Effector memory CD4-positive, alpha-beta T cell (primary cell): Measurements from ENCODE around the gene IL1RL1.

ENCODE experiments used
- DNase-seq, 3 donors: peaks; one replicate each; pipeline ENCODE4 v3.0.0-alpha.2; 2020
- H3K27ac ChIP-seq: 2 replicates; pipeline ENCODE4 v1.7.0; 2013; ENCODE audit warnings: mild to moderate bottlenecking, low read length, moderate library complexity; ENCODE audit not compliant: insufficient read depth, poor library complexity, severe bottlenecking
- H3K27me3 ChIP-seq: replicated peaks from 2 replicates; pipeline ENCODE4 v1.7.0; 2013; ENCODE audit warnings: mild to moderate bottlenecking, low read length; ENCODE audit not compliant: insufficient read depth, control insufficient read depth, poor library complexity, severe bottlenecking
- H3K36me3 ChIP-seq: 2 replicates; pipeline ENCODE4 v1.7.0; 2013; ENCODE audit warnings: mild to moderate bottlenecking, low read length, moderate library complexity; ENCODE audit not compliant: control insufficient read depth, insufficient read depth
- H3K4me1 ChIP-seq: 2 replicates; pipeline ENCODE4 v1.7.0; 2013; ENCODE audit warnings: low read length, mild to moderate bottlenecking; ENCODE audit not compliant: control insufficient read depth, insufficient read depth, poor library complexity, severe bottlenecking
- H3K4me3 ChIP-seq: 2 replicates; pipeline ENCODE4 v1.7.0; 2013; ENCODE audit warnings: low read length, low read depth, mild to moderate bottlenecking; ENCODE audit not compliant: insufficient read depth, poor library complexity, severe bottlenecking
- H3K9me3 ChIP-seq: 2 replicates; pipeline ENCODE4 v1.7.0; 2013; ENCODE audit warnings: mild to moderate bottlenecking, low read length, moderate library complexity; ENCODE audit not compliant: control insufficient read depth

Gene IL1RL1

DNA sequence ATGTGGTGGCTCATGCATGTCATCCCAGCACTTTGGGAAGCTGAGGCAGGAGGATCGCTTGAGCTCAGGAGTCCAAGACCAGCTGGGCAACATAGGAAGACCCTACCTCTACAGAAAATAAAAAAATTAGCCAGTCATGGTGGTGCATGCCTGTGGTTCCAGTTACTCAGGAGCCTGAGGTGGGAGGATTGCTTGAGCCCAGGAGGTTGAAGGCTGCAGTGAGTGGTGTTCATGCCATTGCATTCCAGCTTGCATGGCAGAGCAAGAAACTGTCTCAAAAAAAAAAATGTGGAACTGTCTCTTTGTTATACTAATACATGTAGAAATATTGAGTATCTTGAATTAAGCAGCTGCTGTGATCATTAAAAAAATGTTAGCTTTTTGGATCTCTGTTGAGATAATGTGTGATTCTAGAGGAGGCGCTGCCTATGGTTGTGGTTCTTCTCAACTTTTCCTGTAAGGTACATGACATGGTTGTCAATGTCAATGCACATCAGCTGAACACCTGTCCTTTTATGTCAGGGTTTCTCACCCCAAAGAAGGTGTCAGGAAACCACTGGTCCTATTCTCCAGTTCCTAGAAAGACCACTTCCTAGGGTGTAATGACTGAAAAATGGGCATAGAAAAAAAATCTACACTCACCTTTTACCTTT lies 34.7 kb upstream of the IL1RL1 start:
- no peak for DNase-seq
- Histone ChIP-seq H3K36me3 (no peaks in the 10 kb centered on the region), H3K27ac (no peak overlapping the region)

DNA sequence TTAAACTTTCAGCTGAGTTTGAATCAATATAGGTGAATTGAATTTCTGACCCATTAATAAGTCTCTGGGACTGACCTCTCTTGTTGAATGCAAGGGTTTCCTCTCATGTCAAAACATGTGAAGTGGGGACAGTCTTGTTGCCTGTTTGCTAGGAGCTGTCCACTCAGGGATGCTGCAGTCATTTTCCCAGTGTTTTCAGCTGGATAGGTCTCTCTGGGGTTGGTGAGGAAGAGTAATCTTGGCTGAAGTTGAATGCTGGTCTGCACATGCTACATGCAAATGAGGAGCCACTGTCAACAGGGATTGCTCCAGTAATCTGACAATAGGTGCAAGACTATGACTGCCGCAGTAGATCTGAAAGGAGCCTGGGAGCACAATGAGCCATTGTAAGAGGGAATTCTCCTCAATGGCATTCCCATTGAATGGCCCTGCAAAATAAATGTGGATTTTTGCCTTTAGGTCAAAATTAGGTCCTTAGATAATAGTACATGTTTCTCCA lies 34.1 kb upstream of the IL1RL1 start:
- no peak for DNase-seq
- no peak overlapping the region for H3K4me3 ChIP-seq
- no peaks in the 10 kb centered on the region for H3K27me3 ChIP-seq
- no peak overlapping the region for H3K27ac ChIP-seq
- no peaks in the 10 kb centered on the region for H3K36me3 ChIP-seq
- H3K4me1 ChIP-seq = peaks cover 8% of the 10 kb centered on the region
- no peaks in the 10 kb centered on the region for H3K9me3 ChIP-seq

More for the DNA sequence above, 34.7 kb upstream of the IL1RL1 start:
- H3K27me3 ChIP-seq = no peaks in the 10 kb centered on the region
- H3K4me3 ChIP-seq = no peak overlapping the region
- peaks cover 8% of the 10 kb centered on the region for H3K4me1 ChIP-seq
- no peaks in the 10 kb centered on the region for H3K9me3 ChIP-seq

DNA sequence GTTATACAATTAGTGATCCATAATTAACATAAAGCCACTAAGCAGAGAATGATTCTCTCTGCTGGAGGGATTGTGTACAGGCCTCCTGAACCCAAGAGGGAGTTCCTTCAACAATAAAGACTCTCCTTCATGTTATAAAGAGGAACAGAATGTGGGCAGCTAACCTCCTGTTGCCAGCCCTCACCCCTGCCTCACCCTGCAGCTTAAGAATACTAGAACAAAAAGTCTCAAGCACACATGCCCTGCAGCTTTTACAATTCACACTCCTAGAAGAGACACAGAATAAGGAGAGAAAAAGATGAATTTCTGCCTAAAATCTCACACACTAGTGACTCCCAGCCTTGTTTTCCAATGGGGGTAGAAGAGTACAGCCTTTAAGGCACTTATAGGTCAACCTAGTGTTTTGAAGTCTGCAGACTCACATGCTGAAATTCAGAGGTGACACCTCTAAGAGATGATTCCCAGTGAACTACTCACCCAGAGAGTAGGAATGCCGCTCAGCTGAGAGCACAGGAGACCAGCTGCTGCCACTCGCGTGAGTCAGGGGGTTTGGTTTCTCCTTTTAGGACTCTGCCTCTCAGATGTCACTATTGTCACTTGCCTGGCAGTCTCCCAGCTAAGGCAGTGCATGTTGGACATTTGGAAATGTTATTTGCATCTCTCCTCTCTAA lies 32.5 kb upstream of the IL1RL1 start:
- no peak for DNase-seq
- Histone ChIP-seq H3K4me1 (peaks cover 8% of the 10 kb centered on the region), H3K9me3 (no peaks in the 10 kb centered on the region), H3K4me3 (no peak overlapping the region), H3K27ac (no peak overlapping the region), H3K36me3 (no peaks in the 10 kb centered on the region), H3K27me3 (no peaks in the 10 kb centered on the region)

DNA sequence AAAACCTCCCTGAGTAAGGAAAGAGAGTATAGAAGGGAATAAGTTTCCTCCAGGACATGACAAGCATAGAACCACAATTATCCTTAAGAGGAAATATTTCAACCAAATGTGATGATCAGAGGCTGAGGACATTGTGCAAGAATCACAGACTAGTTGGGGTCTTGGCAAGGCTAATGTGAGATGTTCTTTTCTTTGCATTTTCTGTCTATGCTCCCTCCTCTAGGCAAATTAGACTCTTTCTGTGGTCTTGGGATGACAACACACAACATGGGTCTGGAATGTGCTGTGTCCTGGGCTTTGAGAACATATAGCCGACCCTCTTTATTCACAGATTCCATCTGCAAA lies 32.0 kb upstream of the IL1RL1 start:
- H3K27me3 ChIP-seq = no peaks in the 10 kb centered on the region
- no peak overlapping the region for H3K4me3 ChIP-seq
- DNase-seq = no peak
- H3K9me3 ChIP-seq = no peaks in the 10 kb centered on the region
- H3K36me3 ChIP-seq = no peaks in the 10 kb centered on the region
- no peak overlapping the region for H3K27ac ChIP-seq
- H3K4me1 ChIP-seq = peaks cover 8% of the 10 kb centered on the region

DNA sequence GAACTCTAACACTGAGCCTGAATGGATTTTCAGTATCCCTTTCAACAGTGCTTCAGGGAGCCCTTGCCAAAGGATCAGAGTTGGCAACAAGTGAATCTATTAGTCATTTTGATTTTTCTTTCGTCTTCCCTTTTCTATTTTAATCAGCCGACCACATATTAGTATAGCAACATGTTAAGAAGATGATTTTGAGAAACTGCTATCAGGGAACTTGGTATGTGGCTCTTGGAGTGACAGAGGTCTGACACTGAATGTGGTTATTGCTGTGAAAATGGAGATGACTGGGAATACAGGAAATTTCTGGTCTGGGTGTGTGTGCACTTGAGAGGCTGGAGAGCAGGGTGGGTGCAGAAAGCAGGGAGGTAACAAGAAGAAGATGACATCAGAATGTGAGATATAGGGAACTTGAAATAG lies 28.7 kb upstream of the IL1RL1 start:
- Histone ChIP-seq H3K4me1 (no peaks in the 10 kb centered on the region), H3K27me3 (no peaks in the 10 kb centered on the region), H3K4me3 (no peak overlapping the region), H3K9me3 (no peaks in the 10 kb centered on the region), H3K36me3 (no peaks in the 10 kb centered on the region), H3K27ac (no peak overlapping the region)
- no peak for DNase-seq

DNA sequence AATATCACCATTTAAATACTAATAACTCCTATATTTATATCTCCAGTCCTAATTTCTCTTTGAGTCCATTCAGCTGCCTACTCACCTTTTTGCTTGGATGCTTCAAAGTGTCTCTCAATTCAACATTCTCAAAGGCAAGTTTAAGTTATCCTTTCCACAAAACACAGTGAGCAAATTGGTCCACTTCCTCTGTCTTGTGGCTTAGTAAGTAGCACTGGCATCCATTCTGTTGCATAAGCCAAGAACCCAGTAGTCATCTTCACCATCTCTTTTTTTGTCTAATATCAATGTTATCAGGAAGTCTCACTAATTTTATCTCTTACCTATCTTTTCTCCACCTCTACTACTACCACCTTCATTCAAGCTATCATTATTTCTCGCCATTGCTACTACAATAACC lies 27.4 kb upstream of the IL1RL1 start:
- Histone ChIP-seq H3K4me3 (no peak overlapping the region), H3K27me3 (no peaks in the 10 kb centered on the region), H3K36me3 (no peaks in the 10 kb centered on the region), H3K27ac (no peak overlapping the region), H3K9me3 (no peaks in the 10 kb centered on the region), H3K4me1 (no peaks in the 10 kb centered on the region)
- DNase-seq = no peak

DNA sequence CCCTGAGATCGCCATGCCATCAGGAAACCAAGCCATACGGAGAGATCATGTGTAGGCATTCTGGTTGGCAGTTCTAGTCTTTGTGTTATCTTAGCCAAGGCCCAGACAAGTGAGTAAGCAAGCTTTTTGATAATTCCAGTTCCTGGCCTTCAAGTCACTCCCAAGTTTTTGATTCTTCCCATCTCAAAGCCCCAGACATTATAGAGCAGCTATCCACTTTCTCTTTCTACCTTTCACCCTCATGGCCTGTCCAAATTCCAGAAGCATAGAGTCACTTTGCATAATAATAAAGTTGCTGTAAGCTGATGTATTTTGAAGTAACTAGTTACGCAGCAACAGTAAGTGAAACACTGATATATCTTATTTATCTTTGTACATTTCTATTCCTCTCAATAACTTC lies 26.8 kb upstream of the IL1RL1 start:
- H3K27ac ChIP-seq = no peak overlapping the region
- H3K27me3 ChIP-seq = no peaks in the 10 kb centered on the region
- no peak overlapping the region for H3K4me3 ChIP-seq
- no peak for DNase-seq
- no peaks in the 10 kb centered on the region for H3K4me1 ChIP-seq
- H3K9me3 ChIP-seq = no peaks in the 10 kb centered on the region
- no peaks in the 10 kb centered on the region for H3K36me3 ChIP-seq

DNA sequence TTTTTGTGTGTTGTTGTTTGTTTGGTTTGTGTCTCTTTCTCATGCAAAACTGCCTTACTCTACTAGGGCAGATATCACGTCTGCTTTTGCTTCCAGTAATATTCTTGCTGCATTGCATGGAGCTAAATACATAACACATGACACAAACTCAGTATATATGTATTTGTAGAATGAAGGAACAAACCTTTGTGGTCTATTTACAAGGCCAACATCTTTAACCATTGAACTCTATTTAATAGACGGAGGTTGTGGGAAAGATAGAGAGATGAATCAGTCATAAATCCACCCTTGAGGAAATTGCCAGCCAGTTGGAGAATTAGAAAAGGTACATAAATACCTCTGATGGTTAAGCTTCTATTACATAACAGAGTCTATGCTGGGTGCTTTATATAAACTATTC lies 26.0 kb upstream of the IL1RL1 start:
- Histone ChIP-seq H3K36me3 (no peaks in the 10 kb centered on the region), H3K4me1 (no peaks in the 10 kb centered on the region), H3K9me3 (no peaks in the 10 kb centered on the region), H3K27me3 (no peaks in the 10 kb centered on the region), H3K27ac (no peak overlapping the region), H3K4me3 (no peak overlapping the region)
- no peak for DNase-seq

DNA sequence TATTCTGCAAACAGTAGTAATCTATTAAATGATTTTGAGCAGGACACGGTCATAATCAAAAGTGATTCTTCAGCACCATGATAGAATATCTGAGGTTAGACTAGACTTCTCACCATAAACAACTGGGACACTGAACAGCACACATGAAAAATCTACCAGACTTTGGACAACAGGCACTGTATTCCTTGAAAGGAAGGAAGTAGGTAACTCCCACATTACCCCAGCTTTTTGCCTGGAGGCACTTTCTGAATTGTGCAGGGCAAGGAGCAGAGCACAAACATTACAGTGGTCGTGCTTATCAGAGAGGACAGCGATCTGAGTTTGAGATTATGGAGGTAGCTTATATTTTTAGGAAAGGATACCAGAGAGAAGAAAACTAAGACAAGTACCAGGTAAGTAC lies 25.3 kb upstream of the IL1RL1 start:
- no peaks in the 10 kb centered on the region for H3K4me1 ChIP-seq
- no peaks in the 10 kb centered on the region for H3K9me3 ChIP-seq
- H3K27ac ChIP-seq = no peak overlapping the region
- no peaks in the 10 kb centered on the region for H3K27me3 ChIP-seq
- no peaks in the 10 kb centered on the region for H3K36me3 ChIP-seq
- no peak overlapping the region for H3K4me3 ChIP-seq
- no peak for DNase-seq

DNA sequence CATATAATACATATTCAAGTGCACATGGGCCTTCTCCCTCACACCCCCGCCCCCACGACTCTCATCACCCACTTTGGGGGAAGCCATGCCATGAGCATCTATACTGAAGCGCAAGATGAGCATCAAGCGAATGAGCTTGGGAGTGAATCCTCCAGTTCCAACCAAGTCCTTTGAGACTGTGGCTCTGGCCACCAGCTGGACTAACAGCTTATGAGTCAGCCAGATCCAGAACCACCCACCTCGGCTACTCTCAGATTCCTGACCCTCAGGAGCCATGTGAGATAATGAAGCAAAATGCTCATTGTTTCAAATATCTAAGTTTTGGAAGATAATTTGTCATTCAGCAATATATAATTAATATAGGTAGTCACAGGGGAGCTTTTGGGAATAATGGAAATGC lies 22.2 kb upstream of the IL1RL1 start:
- Histone ChIP-seq H3K27ac (no peak overlapping the region), H3K4me1 (no peaks in the 10 kb centered on the region), H3K27me3 (no peaks in the 10 kb centered on the region), H3K4me3 (no peak overlapping the region), H3K9me3 (no peaks in the 10 kb centered on the region), H3K36me3 (no peaks in the 10 kb centered on the region)
- no peak for DNase-seq
